Endothelial cell of umbilical vein (primary cell): ENCODE measurements around the gene CACNA1C. TPM values are rescaled to one million over a fixed set of nuclear protein-coding genes. Genes with fewer than 3 reads are reported as not detected.

Experiments used
- BruUV-seq: library from RNA; stranded (reverse); fragments of 400-500 nt; replicated peaks from 2 replicates; lab custom pipeline; 2021; lab: Mats Ljungman, UMichigan
- CTCF ChIA-PET: fragments of 300-600, 350-600 bp; sonication (Branson Sonifier 250); formaldehyde crosslinking; loops from one replicate; lab custom pipeline; 2021; ENCODE audit warnings: antibody characterized with exemption, inconsistent platforms; lab: Charles Lee
- POLR2A ChIA-PET: fragments of 300-600, 350-600 bp; sonication (Branson Sonifier 250); formaldehyde crosslinking; loops from one replicate; lab custom pipeline; 2021; ENCODE audit warnings: antibody characterized with exemption, inconsistent platforms; lab: Charles Lee
- DNase-seq: peaks from one replicate; pipeline ENCODE4 v3.0.0-alpha.2; 2011; ENCODE audit warnings: low read depth, low spot score
- FAIRE-seq: peaks from 2 replicates; lab custom pipeline; 2011; peaks lifted over from hg19 to GRCh38; lab: Jason Lieb, UNC
- H2AFZ ChIP-seq: 2 replicates; pipeline ENCODE4 v1.6.0; 2012; ENCODE audit warnings: low read depth, low read length, control low read depth, inconsistent platforms
- H3K27ac ChIP-seq: 2 replicates; pipeline ENCODE4 v1.5.1; 2011; ENCODE audit warnings: low read depth, mild to moderate bottlenecking, control low read depth, low read length, moderate library complexity; ENCODE audit not compliant: insufficient read depth
- H3K27me3 ChIP-seq, 2 experiments: 2 replicates each; pipeline versions ENCODE4 v1.6.0 to v1.6.1; 2011; ENCODE audit warnings: low read length in 2 of 2, mixed read lengths in 1 of 2; ENCODE audit not compliant: control insufficient read depth in 2 of 2, insufficient read depth in 2 of 2
- H3K36me3 ChIP-seq, 2 experiments: 2 replicates in 1 of 2; 3 replicates in 1 of 2; pipeline ENCODE4 v1.5.1; 2011; ENCODE audit warnings: low read length in 2 of 2, mild to moderate bottlenecking in 1 of 2, moderate library complexity in 1 of 2; ENCODE audit not compliant: control insufficient read depth in 2 of 2, insufficient read depth in 2 of 2; ENCODE audit errors: extremely low read depth in 1 of 2
- H3K4me1 ChIP-seq: 3 replicates; pipeline ENCODE4 v1.5.1; 2011; ENCODE audit warnings: mild to moderate bottlenecking, low read length; ENCODE audit not compliant: control insufficient read depth, insufficient read depth; ENCODE audit errors: extremely low read depth
- H3K4me2 ChIP-seq: 2 replicates; pipeline ENCODE4 v1.6.1; 2011; ENCODE audit warnings: low read length, control low read depth, mixed read lengths; ENCODE audit not compliant: insufficient read depth
- H3K4me3 ChIP-seq, 3 experiments: fragments of 200-600 bp in 1 of 3; sonication (generic), shearing (Covaris generic) in 1 of 3; replicated peaks in 1 of 3; 2 replicates each; pipeline ENCODE4 v1.5.1; 2011 to 2016; ENCODE audit warnings: control low read depth in 3 of 3, low read length in 3 of 3, mild to moderate bottlenecking in 2 of 3, inconsistent platforms in 1 of 3, low read depth in 1 of 3, moderate library complexity in 1 of 3; ENCODE audit not compliant: insufficient read depth in 1 of 3
- H3K79me2 ChIP-seq: 2 replicates; pipeline ENCODE4 v1.6.0; 2012; ENCODE audit warnings: low read length, inconsistent platforms; ENCODE audit not compliant: control insufficient read depth, insufficient read depth
- H3K9ac ChIP-seq: replicated peaks from 2 replicates; pipeline ENCODE3; 2011; ENCODE audit warnings: low read length, control low read depth; ENCODE audit not compliant: insufficient read depth; ENCODE audit errors: extremely low read depth
- H3K9me1 ChIP-seq: replicated peaks from 3 replicates; pipeline ENCODE4 v1.6.0; 2011; ENCODE audit warnings: mild to moderate bottlenecking, low read length; ENCODE audit not compliant: control insufficient read depth, insufficient read depth; ENCODE audit errors: extremely low read depth
- H3K9me3 ChIP-seq: replicated peaks from 2 replicates; pipeline ENCODE4 v1.5.1; 2012; ENCODE audit warnings: low read length, inconsistent platforms; ENCODE audit not compliant: control insufficient read depth, insufficient read depth
- H4K20me1 ChIP-seq: replicated peaks from 2 replicates; pipeline ENCODE3; 2011; ENCODE audit warnings: mild to moderate bottlenecking, low read length; ENCODE audit not compliant: control insufficient read depth, insufficient read depth; ENCODE audit errors: extremely low read depth
- CTCF ChIP-seq, 2 donors: IDR thresholded peaks; 1 replicate in 1 of 2; 2 replicates in 1 of 2; pipeline ENCODE4 v1.5.1; 2011; ENCODE audit warnings: low read length in 2 of 2, mild to moderate bottlenecking in 2 of 2, moderate library complexity in 2 of 2, control low read depth in 1 of 2, inconsistent platforms in 1 of 2, low read depth in 1 of 2; ENCODE audit not compliant: insufficient read depth in 1 of 2; ENCODE audit errors: extremely low read depth in 1 of 2
- EZH2 ChIP-seq: IDR thresholded peaks from 2 replicates; pipeline ENCODE4 v1.6.1; 2012; ENCODE audit warnings: borderline replicate concordance, low read depth, mild to moderate bottlenecking, moderate library complexity, low read length, inconsistent platforms; ENCODE audit not compliant: severe bottlenecking
- FOS ChIP-seq: IDR thresholded peaks from 2 replicates; pipeline ENCODE4 v1.6.1; 2011; ENCODE audit warnings: mild to moderate bottlenecking, low read length, moderate library complexity, borderline replicate concordance; ENCODE audit not compliant: insufficient read depth
- GATA2 ChIP-seq: IDR thresholded peaks from 2 replicates; pipeline ENCODE4 v1.7.0; 2011; ENCODE audit warnings: low read depth, mild to moderate bottlenecking, moderate library complexity, mixed read lengths, low read length; ENCODE audit not compliant: insufficient read length, insufficient read depth
- JUN ChIP-seq: IDR thresholded peaks from 2 replicates; pipeline ENCODE4 v1.6.1; 2011; ENCODE audit warnings: borderline replicate concordance, low read depth; ENCODE audit not compliant: insufficient read length, insufficient read depth
- MAX ChIP-seq: IDR thresholded peaks from 2 replicates; pipeline ENCODE4 v1.6.1; 2011; ENCODE audit not compliant: insufficient read depth, insufficient read length
- MYC ChIP-seq: IDR thresholded peaks from one replicate; pipeline ENCODE4 v1.6.1; 2011; ENCODE audit warnings: mild to moderate bottlenecking, low read depth, low read length
- POLR2A ChIP-seq: IDR thresholded peaks from 2 replicates; pipeline ENCODE4 v1.6.1; 2012; ENCODE audit warnings: low read depth, mild to moderate bottlenecking, control low read depth, low read length
- POLR2AphosphoS5 ChIP-seq: IDR thresholded peaks from 2 replicates; pipeline ENCODE4 v1.6.1; 2012; ENCODE audit warnings: low read depth, mild to moderate bottlenecking, control low read depth, low read length, moderate library complexity; ENCODE audit not compliant: insufficient read depth
- dilution Hi-C: fragments of 300-500 bp; cut with MboI; formaldehyde crosslinking; loops from one replicate; pipeline ENCODE4 v1.15.0; 2019; ENCODE audit warnings: low sequenced_read_pairs; ENCODE audit not compliant: extremely low pct_ligation_motif_present
- intact Hi-C: fragments of 100-400 bp; cut with micrococcal nuclease; formaldehyde crosslinking; loops from one replicate; pipeline ENCODE4 v1.10.0; 2022
- polyA plus RNA-seq, 4 experiments: library from polyadenylated mRNA; depleted of rRNA in 3 of 4; stranded (reverse) in 3 of 4; unstranded in 1 of 4; fragments of >200 nt; gene quantifications; 2 replicates each; pipeline versions ENCODE4 v1.2.1 to v1.2.3, GENCODE V29; 2011 to 2012; ENCODE audit warnings: missing spikeins in 1 of 4
- total RNA-seq: library from RNA; stranded (reverse); gene quantifications from 2 replicates; pipeline ENCODE4 v1.2.3, GENCODE V29; 2021

The CACNA1C gene
- total and polyA plus RNA-seq, 2 donors (not counting 3 experiments of a cell fraction or from before 2014, with no cell fraction given): not detected

- Histone ChIP-seq H2AFZ (no peak overlapping the region), H3K9me1 (no peaks in the 10 kb centered on the region), H3K4me3 (no peak overlapping the region), H3K27ac (no peak overlapping the region), H3K4me2 (no peak overlapping the region), H3K9ac (no peak overlapping the region), H3K27me3 (no peaks in the 10 kb centered on the region), H4K20me1 (no peaks in the 10 kb centered on the region), H3K9me3 (no peaks in the 10 kb centered on the region), H3K4me1 (no peaks in the 10 kb centered on the region), H3K36me3 (no peaks in the 10 kb centered on the region), H3K79me2 (no peaks in the 10 kb centered on the region)
- dilution Hi-C loops (no loop called here), intact Hi-C loops (no loop called here)
- POLR2A ChIA-PET: no interaction called here
- FAIRE-seq (no peak), DNase-seq (no peak)
- no peak for TF ChIP-seq POLR2AphosphoS5
- no peak for TF ChIP-seq EZH2
- no peak for TF ChIP-seq MAX
- no peak for TF ChIP-seq MYC
- TF ChIP-seq FOS: no peak
- TF ChIP-seq POLR2A: no peak
- TF ChIP-seq JUN: no peak
- no peak for TF ChIP-seq GATA2
- TF ChIP-seq CTCF (IDR thresholded peaks at IDR 0.05; ENCODE audit: extremely low read depth in 1 of 2, insufficient read depth in 1 of 2, low read depth in 1 of 2, low read length in 2 of 2): no peak
- CTCF ChIA-PET: no interaction called here
- no TSS peak for BruUV-seq
Measured at GRCh38 chr12:2212537-2212936, 159.8 kb downstream of the CACNA1C start.
